Ovary (tissue), 9 donors: ENCODE measurements around the gene ANAPC16. TPM values are rescaled to one million over a fixed set of nuclear protein-coding genes. Genes with fewer than 3 reads are reported as not detected.

Experiments used
- DNase-seq, 5 donors: peaks; one replicate each; pipeline ENCODE4 v3.0.0-alpha.2; 2019 to 2020
- H3K27ac ChIP-seq, 2 donors: fragments of 200-600 bp; one replicate each; pipeline versions ENCODE4 v1.5.1 to v1.8.0; 2019 to 2022
- H3K27me3 ChIP-seq: fragments of 200-600 bp; one replicate; pipeline ENCODE4 v1.8.0; 2022
- H3K36me3 ChIP-seq: fragments of 200-600 bp; sonication (generic); one replicate; pipeline ENCODE4 v1.5.1; 2019
- H3K4me1 ChIP-seq: one replicate; pipeline ENCODE4 v1.8.1; 2013; ENCODE audit warnings: mild to moderate bottlenecking, moderate library complexity; ENCODE audit not compliant: insufficient read depth
- H3K4me3 ChIP-seq: fragments of 200-600 bp; sonication (generic); one replicate; pipeline ENCODE4 v1.5.1; 2017
- H3K9me3 ChIP-seq, 2 donors: fragments of 200-600 bp in 1 of 2; sonication (generic) in 1 of 2; one replicate each; pipeline versions ENCODE4 v1.5.1 to v1.8.1; 2013 to 2019; ENCODE audit warnings: mild to moderate bottlenecking in 1 of 2, moderate library complexity in 1 of 2
- EP300 ChIP-seq: sonication (generic); formaldehyde crosslinking; IDR thresholded peaks from one replicate; pipeline ENCODE4 v1.6.1; 2017; ENCODE audit warnings: antibody characterized with exemption
- POLR2A ChIP-seq: fragments of 450-650 bp; IDR thresholded peaks from one replicate; pipeline ENCODE4 v1.6.1; 2017; ENCODE audit warnings: antibody characterized with exemption, mild to moderate bottlenecking, moderate library complexity
- WGBS, 3 donors: extraction: QIAGEN DNeasy Blood & Tissue Kit in 1 of 3; methylation state at CpG; one replicate each; pipeline versions ENCODE4 v1.1.5 to v1.1.7; 2013 to 2017; 5-methylcytosine and 5-hydroxymethylcytosine counted together
- intact Hi-C, 4 donors: fragments of 100-400 bp; cut with DNase I; formaldehyde crosslinking; loops; one replicate each; pipeline versions ENCODE4 v1.11.0 to v1.15.1; 2022 to 2023
- polyA plus RNA-seq, 2 donors: library from polyadenylated mRNA; stranded (reverse); fragments of 200-250 nt in 1 of 2; fragments of 350-450 nt in 1 of 2; fragmentation: Illumina TruSeq in 1 of 2; extraction: RNeasy Lipid Tissue Mini Kit (QIAGEN cat#74804) in 1 of 2; gene quantifications; one replicate each; pipeline ENCODE4 v1.2.3, GENCODE V29; 2013 to 2014
- total RNA-seq, 7 donors: library from RNA; depleted of rRNA in 2 of 7; stranded (reverse); fragments of >200 nt in 2 of 7; fragmentation: NEBNext Ultra II Directional in 3 of 7; extraction: Animal tissue kit (Norgen Biotek cat#: 25700) in 3 of 7; gene quantifications; one replicate each; pipeline versions ENCODE4 v1.1.0 to v1.2.4, GENCODE V29; 2016 to 2023
- TF ChIP-seq, protein P1 (sequence below), 3 donors: fragments of 450-650 bp in 2 of 3; fragments of 200-600 bp in 1 of 3; IDR thresholded peaks; one replicate each; pipeline versions ENCODE4 v1.5.1 to v1.8.0; 2016 to 2022; ENCODE audit warnings: antibody characterized with exemption in 3 of 3, mild to moderate bottlenecking in 1 of 3
- donor health status: DM: no; HTN: no; CAD: no; lungs with moderate emphysema.
- donor health status: DM: no; HTN: no; CAD: no.
- donor health status: Bipolar disorder and iron deficiency.
- donor health status: DM: yes; HTN: yes; CAD: no.
- donor health status: DM: no; HTN: no; CAD: no.
- donor health status: DM: yes; HTN: yes; CAD: no.

The ANAPC16 gene
- total and polyA plus RNA-seq, 9 donors: 71.6 to 160 (median 120) TPM

DNA sequence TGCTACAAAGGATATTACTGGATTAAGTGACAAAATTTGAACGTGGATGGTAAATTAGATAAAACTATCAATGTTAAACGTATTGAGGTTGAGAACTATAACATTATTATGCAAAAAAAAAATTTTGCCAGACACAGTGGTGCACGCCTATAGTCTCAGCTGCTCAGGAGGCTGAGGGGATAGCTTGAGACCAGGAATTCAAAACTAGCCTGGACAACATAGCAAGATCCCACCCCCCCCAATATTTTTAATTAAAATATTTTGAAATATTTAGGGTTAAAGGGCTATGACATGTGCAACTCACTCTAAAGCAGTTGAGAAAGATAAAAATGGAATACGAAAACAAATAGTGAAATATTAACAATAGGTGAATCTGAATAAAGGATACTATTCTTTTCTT lies 45.1 kb upstream of the ANAPC16 start:
- intact Hi-C loops: no loop called here
- TF ChIP-seq POLR2A: no peak
- TF ChIP-seq, protein P1, sequence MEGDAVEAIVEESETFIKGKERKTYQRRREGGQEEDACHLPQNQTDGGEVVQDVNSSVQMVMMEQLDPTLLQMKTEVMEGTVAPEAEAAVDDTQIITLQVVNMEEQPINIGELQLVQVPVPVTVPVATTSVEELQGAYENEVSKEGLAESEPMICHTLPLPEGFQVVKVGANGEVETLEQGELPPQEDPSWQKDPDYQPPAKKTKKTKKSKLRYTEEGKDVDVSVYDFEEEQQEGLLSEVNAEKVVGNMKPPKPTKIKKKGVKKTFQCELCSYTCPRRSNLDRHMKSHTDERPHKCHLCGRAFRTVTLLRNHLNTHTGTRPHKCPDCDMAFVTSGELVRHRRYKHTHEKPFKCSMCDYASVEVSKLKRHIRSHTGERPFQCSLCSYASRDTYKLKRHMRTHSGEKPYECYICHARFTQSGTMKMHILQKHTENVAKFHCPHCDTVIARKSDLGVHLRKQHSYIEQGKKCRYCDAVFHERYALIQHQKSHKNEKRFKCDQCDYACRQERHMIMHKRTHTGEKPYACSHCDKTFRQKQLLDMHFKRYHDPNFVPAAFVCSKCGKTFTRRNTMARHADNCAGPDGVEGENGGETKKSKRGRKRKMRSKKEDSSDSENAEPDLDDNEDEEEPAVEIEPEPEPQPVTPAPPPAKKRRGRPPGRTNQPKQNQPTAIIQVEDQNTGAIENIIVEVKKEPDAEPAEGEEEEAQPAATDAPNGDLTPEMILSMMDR (IDR thresholded peaks at IDR 0.05): no peak
- WGBS, 3 donors: 88 to 92% (median 89%) methylated on average over 4 of the region's 4 CpGs

DNA sequence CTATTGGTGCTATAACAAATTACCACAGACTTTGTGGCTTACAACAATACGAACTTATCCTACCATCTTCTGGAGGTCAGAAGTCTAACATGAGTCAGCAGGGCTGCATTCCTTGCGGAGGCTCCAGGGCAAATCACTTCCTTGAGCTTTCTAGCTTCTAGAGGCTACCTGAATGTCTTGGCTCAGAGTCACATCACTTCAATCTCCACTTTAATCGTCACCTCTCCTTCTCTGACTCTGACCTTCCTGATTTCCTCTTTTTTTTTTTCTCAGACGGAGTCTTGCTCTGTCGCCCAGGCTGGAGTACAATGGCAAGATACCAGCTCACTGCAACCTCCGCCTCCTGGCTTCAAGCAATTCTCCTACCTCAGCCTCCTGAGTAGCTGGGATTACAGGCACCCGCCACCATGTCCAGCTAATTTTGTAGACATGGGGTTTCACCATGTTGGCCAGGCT lies 44.6 kb upstream of the ANAPC16 start:
- H3K27ac ChIP-seq: no peak overlapping the region
- H3K9me3 ChIP-seq: no peaks in the 10 kb centered on the region
- H3K27me3 ChIP-seq: no peaks in the 10 kb centered on the region
- H3K4me3 ChIP-seq: no peak overlapping the region
- no peaks in the 10 kb centered on the region for H3K36me3 ChIP-seq
- H3K4me1 ChIP-seq: no peaks in the 10 kb centered on the region
- WGBS, 3 donors: 86 to 91% (median 90%) methylated on average over 7 of the region's 7 CpGs
- intact Hi-C loops: no loop called here
- TF ChIP-seq, protein P1 (IDR thresholded peaks at IDR 0.05): no peak
- TF ChIP-seq POLR2A (no peak), EP300 (no peak)
- DNase-seq: no peak

More for the DNA sequence above, 45.1 kb upstream of the ANAPC16 start:
- H3K9me3 ChIP-seq: no peaks in the 10 kb centered on the region
- H3K27me3 ChIP-seq: no peaks in the 10 kb centered on the region
- H3K4me1 ChIP-seq: no peaks in the 10 kb centered on the region
- no peak overlapping the region for H3K4me3 ChIP-seq
- no peak overlapping the region for H3K27ac ChIP-seq
- H3K36me3 ChIP-seq: no peaks in the 10 kb centered on the region
- no peak for DNase-seq

DNA sequence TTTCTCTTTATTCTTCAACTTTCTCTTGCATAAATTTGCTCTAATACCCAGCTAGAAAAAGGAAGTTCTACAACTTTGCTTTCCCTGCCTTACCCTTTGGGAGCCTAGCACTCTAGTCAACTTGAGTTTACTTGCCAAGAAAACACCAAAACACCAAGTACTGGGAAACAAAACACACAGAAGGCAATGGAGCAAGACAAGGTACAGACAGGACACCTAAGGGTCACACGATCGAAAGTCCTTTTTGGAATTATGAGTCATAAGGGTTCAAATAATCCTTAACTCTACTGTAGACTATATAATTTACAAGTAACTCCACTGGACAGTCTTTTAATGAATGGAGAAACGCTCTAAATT lies 42.6 kb upstream of the ANAPC16 start:
- Histone ChIP-seq H3K36me3 (no peaks in the 10 kb centered on the region), H3K27ac (no peak overlapping the region), H3K9me3 (no peaks in the 10 kb centered on the region), H3K4me3 (no peak overlapping the region), H3K4me1 (no peaks in the 10 kb centered on the region), H3K27me3 (no peaks in the 10 kb centered on the region)
- 93 to 96% (median 93%) methylated on average over 3 of the region's 3 CpGs for WGBS, 3 donors
- no peak for TF ChIP-seq POLR2A
- TF ChIP-seq, protein P1 (IDR thresholded peaks at IDR 0.05): no peak
- no peak for TF ChIP-seq EP300
- DNase-seq: no peak
- intact Hi-C loops: no loop called here

DNA sequence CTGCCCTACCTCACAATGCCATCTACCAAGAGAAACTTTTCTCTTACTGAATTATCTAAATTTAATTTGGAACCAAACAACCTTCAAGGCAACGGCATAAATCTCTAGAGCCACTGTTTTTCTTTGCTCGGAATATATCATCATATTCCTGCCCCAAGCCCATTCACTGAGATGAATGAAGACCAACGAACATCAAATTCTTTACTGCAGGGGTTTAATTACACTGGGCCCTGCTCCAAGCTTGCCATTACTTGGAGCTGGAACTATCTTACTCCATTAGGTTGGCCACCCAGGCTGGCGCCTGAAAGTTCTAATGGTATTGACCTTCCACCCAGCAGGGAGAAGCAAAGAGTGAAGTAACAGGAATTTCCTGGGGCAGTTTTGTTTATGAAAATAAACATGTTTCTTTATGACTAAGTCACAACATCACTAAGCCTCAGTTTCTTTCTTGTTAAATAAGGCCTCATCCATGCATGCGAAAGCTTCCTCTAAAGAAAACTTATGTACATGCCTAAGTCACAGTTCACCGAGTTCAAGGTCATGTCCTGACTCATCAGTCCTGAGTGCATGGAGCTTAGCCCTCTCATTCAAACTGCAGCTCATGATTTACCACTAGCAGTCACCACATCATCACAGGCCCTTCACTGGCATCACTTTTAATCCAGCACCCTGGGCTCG lies 42.1 kb upstream of the ANAPC16 start:
- H3K27me3 ChIP-seq: no peaks in the 10 kb centered on the region
- no peak overlapping the region for H3K27ac ChIP-seq
- no peak overlapping the region for H3K4me3 ChIP-seq
- WGBS, 3 donors: 80 to 85% (median 83%) methylated on average over 7 of the region's 7 CpGs
- intact Hi-C loops: no loop called here
- DNase-seq: no peak
- H3K36me3 ChIP-seq: no peaks in the 10 kb centered on the region
- no peaks in the 10 kb centered on the region for H3K4me1 ChIP-seq
- H3K9me3 ChIP-seq: no peaks in the 10 kb centered on the region
- TF ChIP-seq, protein P1 (IDR thresholded peaks at IDR 0.05): no peak
- TF ChIP-seq EP300 (no peak), POLR2A (no peak)
